ENCODE results near the gene NAGS.

DNA sequence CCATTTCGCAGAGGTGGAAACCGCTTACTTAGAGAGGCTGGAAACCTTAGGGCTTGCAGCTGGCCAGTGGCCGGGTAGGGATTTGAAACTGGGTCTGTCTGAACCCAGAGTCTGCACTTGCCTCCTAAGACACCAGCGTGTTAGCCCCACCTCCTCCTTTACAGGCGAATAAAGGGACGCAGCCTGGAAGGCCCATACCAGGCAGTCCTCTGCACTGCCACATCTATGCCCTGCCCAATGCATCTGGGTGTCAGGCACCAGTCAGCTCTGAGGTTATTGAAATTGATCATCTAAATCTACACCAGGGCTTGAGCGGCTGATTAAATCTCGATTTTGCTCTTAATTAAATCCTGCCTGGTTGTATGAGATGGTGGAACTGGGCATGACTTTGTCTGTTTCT lies 19.9 kb upstream of the NAGS start:
- TF ChIP-seq, protein P1, sequence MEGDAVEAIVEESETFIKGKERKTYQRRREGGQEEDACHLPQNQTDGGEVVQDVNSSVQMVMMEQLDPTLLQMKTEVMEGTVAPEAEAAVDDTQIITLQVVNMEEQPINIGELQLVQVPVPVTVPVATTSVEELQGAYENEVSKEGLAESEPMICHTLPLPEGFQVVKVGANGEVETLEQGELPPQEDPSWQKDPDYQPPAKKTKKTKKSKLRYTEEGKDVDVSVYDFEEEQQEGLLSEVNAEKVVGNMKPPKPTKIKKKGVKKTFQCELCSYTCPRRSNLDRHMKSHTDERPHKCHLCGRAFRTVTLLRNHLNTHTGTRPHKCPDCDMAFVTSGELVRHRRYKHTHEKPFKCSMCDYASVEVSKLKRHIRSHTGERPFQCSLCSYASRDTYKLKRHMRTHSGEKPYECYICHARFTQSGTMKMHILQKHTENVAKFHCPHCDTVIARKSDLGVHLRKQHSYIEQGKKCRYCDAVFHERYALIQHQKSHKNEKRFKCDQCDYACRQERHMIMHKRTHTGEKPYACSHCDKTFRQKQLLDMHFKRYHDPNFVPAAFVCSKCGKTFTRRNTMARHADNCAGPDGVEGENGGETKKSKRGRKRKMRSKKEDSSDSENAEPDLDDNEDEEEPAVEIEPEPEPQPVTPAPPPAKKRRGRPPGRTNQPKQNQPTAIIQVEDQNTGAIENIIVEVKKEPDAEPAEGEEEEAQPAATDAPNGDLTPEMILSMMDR (IDR thresholded peaks at IDR 0.05; ENCODE audit: low read depth, low read length) = no peak
- no peak for TF ChIP-seq EZH2phosphoT487 (IDR thresholded peaks at IDR 0.05; ENCODE audit: low read depth)

All from OCI-LY3 (cell line).